B cell (primary cell): ENCODE data around the gene ZNHIT1. TPM values are rescaled to one million over a fixed set of nuclear protein-coding genes. Genes with fewer than 3 reads are reported as not detected.

Source experiments
- ATAC-seq: fragments of 200-7000 bp; cut with Tn5 transposase; one replicate; pipeline ENCODE4 v1.10.0; 2021; ENCODE audit warnings: low read depth, mild to moderate bottlenecking, moderate number of reproducible peaks, moderate library complexity
- CTCF ChIA-PET: fragments of 350-600 bp; sonication (Branson Sonifier 250); formaldehyde crosslinking; loops from one replicate; lab custom pipeline; 2021; ENCODE audit warnings: antibody characterized with exemption, inconsistent platforms; lab: Charles Lee
- POLR2A ChIA-PET: fragments of 350-600 bp; sonication (Branson Sonifier 250); formaldehyde crosslinking; loops from one replicate; lab custom pipeline; 2021; ENCODE audit warnings: antibody characterized with exemption; lab: Charles Lee
- DNase-seq: peaks from one replicate; pipeline ENCODE4 v3.0.0; 2013
- H2AFZ ChIP-seq: 2 replicates; pipeline ENCODE4 v1.6.1; 2012; ENCODE audit warnings: mild to moderate bottlenecking, low read depth, low read length; ENCODE audit not compliant: insufficient read depth, poor library complexity, severe bottlenecking
- H3K27ac ChIP-seq, 2 donors: 1 replicate in 1 of 2; 2 replicates in 1 of 2; pipeline ENCODE4 v1.5.1; 2012 to 2013; ENCODE audit warnings: low read length in 2 of 2, mild to moderate bottlenecking in 2 of 2, moderate library complexity in 1 of 2
- H3K27me3 ChIP-seq, 4 experiments: fragments of 200-600 bp in 1 of 4; sonication (generic) in 1 of 4; replicated peaks in 1 of 4; 1 replicate in 2 of 4; 2 replicates in 2 of 4; pipeline versions ENCODE4 v1.6.1 to v1.7.0; 2013 to 2016; ENCODE audit warnings: low read length in 3 of 4, mild to moderate bottlenecking in 2 of 4, mixed read lengths in 1 of 4, moderate library complexity in 1 of 4; ENCODE audit not compliant: insufficient read depth in 4 of 4, control insufficient read depth in 3 of 4; ENCODE audit errors: control extremely low read depth in 1 of 4
- H3K36me3 ChIP-seq, 2 experiments: replicated peaks in 1 of 2; 1 replicate in 1 of 2; 2 replicates in 1 of 2; pipeline versions ENCODE4 v1.6.1 to v1.7.1; 2013; ENCODE audit warnings: low read length in 1 of 2; ENCODE audit not compliant: insufficient read depth in 2 of 2, control insufficient read depth in 1 of 2; ENCODE audit errors: control extremely low read depth in 1 of 2, extremely low read depth in 1 of 2
- H3K4me1 ChIP-seq, 2 donors: fragments of 200-600 bp in 1 of 2; sonication (generic) in 1 of 2; 1 replicate in 1 of 2; 2 replicates in 1 of 2; pipeline versions ENCODE4 v1.5.1 to v1.6.1; 2013 to 2017; ENCODE audit warnings: low read length in 2 of 2; ENCODE audit not compliant: control insufficient read depth in 2 of 2, insufficient read depth in 2 of 2
- H3K4me2 ChIP-seq: replicated peaks from 2 replicates; pipeline ENCODE3; 2012; ENCODE audit warnings: mild to moderate bottlenecking, low read depth, low read length; ENCODE audit not compliant: poor library complexity, severe bottlenecking
- H3K4me3 ChIP-seq, 5 experiments: fragments of 200-600 bp in 1 of 5; sonication (generic) in 1 of 5; 1 replicate in 3 of 5; 2 replicates in 2 of 5; pipeline versions ENCODE4 v1.5.1 to v1.7.0; 2011 to 2016; ENCODE audit warnings: low read length in 4 of 5, mild to moderate bottlenecking in 4 of 5, low read depth in 2 of 5, control low read depth in 1 of 5, moderate library complexity in 1 of 5; ENCODE audit not compliant: insufficient read depth in 1 of 5; ENCODE audit errors: control extremely low read depth in 1 of 5, extremely low read depth in 1 of 5
- H3K79me2 ChIP-seq: fragments of 200-600 bp; sonication (generic); one replicate; pipeline ENCODE4 v1.6.0; 2016; ENCODE audit warnings: low read length; ENCODE audit not compliant: control insufficient read depth, insufficient read depth
- H3K9ac ChIP-seq: fragments of 200-600 bp; sonication (generic); 2 replicates; pipeline ENCODE4 v1.6.1; 2017; ENCODE audit warnings: mild to moderate bottlenecking, low read length, moderate library complexity
- H3K9me3 ChIP-seq, 3 donors: one replicate each; pipeline versions ENCODE4 v1.6.1 to v1.7.1; 2013; ENCODE audit warnings: low read length in 2 of 3; ENCODE audit not compliant: control insufficient read depth in 2 of 3, insufficient read depth in 1 of 3; ENCODE audit errors: control extremely low read depth in 1 of 3
- H4K20me1 ChIP-seq: 2 replicates; pipeline ENCODE4 v1.6.0; 2012; ENCODE audit warnings: mild to moderate bottlenecking, low read length; ENCODE audit not compliant: insufficient read depth, control insufficient read depth, poor library complexity, severe bottlenecking
- H3K27ac Mint-ChIP-seq: one replicate; pipeline ENCODE4 v1.8.0; 2021; ENCODE audit warnings: mixed read lengths
- H3K27me3 Mint-ChIP-seq: one replicate; pipeline ENCODE4 v1.8.0; 2021; ENCODE audit warnings: mixed read lengths
- H3K4me1 Mint-ChIP-seq: one replicate; pipeline ENCODE4 v1.8.0; 2021; ENCODE audit warnings: mixed read lengths
- H3K4me3 Mint-ChIP-seq: one replicate; pipeline ENCODE4 v1.8.0; 2021; ENCODE audit warnings: mixed read lengths
- H3K9me3 Mint-ChIP-seq: one replicate; pipeline ENCODE4 v1.8.0; 2022; ENCODE audit warnings: mixed read lengths; ENCODE audit not compliant: insufficient read depth
- EZH2 ChIP-seq: IDR thresholded peaks from 2 replicates; pipeline ENCODE4 v1.6.1; 2012; ENCODE audit warnings: borderline replicate concordance, low read depth, mild to moderate bottlenecking, moderate library complexity, low read length; ENCODE audit not compliant: insufficient read depth, poor library complexity, severe bottlenecking
- WGBS: methylation state at CpG from one replicate; pipeline ENCODE4 v1.1.5; 2013; ENCODE audit warnings: missing lambda C conversion rate; ENCODE audit not compliant: insufficient coverage; 5-methylcytosine and 5-hydroxymethylcytosine counted together
- intact Hi-C: fragments of 100-400 bp; cut with micrococcal nuclease; formaldehyde crosslinking; loops from one replicate; pipeline ENCODE4 v1.10.0; 2022
- polyA plus RNA-seq: library from polyadenylated mRNA; depleted of rRNA; stranded (reverse); fragments of >200 nt; gene quantifications from 2 replicates; pipeline ENCODE4 v1.2.3, GENCODE V29; 2012
- total RNA-seq, 2 donors: library from RNA; stranded (reverse); fragments of 120-200 nt in 1 of 2; gene quantifications; 1 replicate in 1 of 2; 2 replicates in 1 of 2; pipeline versions ENCODE4 v1.2.3 to v1.2.4, GENCODE V29; 2013 to 2022
- TF ChIP-seq, protein P1 (sequence below): fragments of 200-600 bp; IDR thresholded peaks from one replicate; pipeline ENCODE4 v1.8.0; 2022; ENCODE audit warnings: antibody characterized with exemption, mild to moderate bottlenecking

The ZNHIT1 gene
- total and polyA plus RNA-seq, 2 donors (not counting 1 experiment from before 2014, with no cell fraction given): 28.5 to 37.3 TPM

DNA sequence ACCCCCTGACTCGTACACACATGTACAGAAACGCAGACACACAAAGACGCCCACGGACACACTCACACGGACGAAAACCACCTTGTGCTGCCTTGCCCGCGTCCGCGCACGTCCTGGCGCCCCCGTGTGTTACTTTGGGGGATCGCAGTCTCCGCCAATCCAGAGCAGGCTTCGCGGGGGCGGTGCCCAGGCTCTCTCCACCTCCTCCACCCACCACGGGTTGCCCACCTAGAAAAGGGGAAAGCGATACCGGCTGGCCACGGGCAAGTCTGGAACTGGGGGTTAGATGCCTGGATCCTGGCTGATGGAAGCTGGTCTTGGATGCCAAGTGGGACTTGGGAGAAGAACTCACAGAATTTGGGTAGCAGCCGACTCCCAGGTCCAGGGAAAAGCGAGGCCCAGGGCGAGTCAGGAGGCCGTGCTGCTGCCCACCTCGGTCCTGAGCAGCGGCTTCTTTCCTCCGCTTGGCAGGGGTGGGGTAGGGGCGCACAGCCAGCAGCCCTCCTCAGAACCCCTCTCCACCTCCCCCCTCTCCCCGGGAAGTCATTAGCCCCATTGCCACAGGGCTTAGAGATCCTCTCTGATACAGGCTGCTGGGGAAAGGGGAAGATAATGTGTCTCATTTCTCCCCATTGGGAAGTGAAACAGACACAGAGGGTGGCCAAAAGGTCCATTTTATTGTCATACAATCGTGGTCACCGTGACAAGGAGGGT lies 48.0 kb upstream of the ZNHIT1 start:
- peak overlapping the region; percentile 60 for H3K27ac Mint-ChIP-seq
- Histone ChIP-seq H3K79me2 (no peaks in the 10 kb centered on the region), H3K36me3 (no peaks in the 10 kb centered on the region), H3K27me3 (peaks cover 0 to 99% (median 75%) of the 10 kb centered on the region in 4 experiments), H3K9ac (no peak overlapping the region), H3K27ac (no peak overlapping the region), H2AFZ (no peak overlapping the region), H3K4me3 (no peak overlapping the region), H4K20me1 (peaks cover 17% of the 10 kb centered on the region), H3K4me2 (peak overlapping the region; percentile 45), H3K4me1 (peaks cover 74 to 84% of the 10 kb centered on the region in 2 donors), H3K9me3 (peaks cover 0 to 64% (median 4%) of the 10 kb centered on the region in 3 donors)
- ChIA-PET POLR2A (no interaction called here), CTCF (interaction anchor here (2.7 kb wide), 2 partner anchors 22 to 26 kb away, joined by 12 to 23 read pairs; no protein-coding TSS in a partner anchor)
- peaks cover 80% of the 10 kb centered on the region for H3K27me3 Mint-ChIP-seq
- peak overlapping the region; percentile 49 for H3K4me3 Mint-ChIP-seq
- 3% methylated on average over 22 of the region's 33 CpGs for WGBS
- peaks cover 62% of the 10 kb centered on the region for H3K4me1 Mint-ChIP-seq
- DNase-seq (peak; percentile 83), ATAC-seq (peak; percentile 57)
- no peaks in the 10 kb centered on the region for H3K9me3 Mint-ChIP-seq
- intact Hi-C loops: loop anchor here (1.0 kb wide), 1 partner anchor 26 kb away; no protein-coding TSS in a partner anchor
- TF ChIP-seq, protein P1, sequence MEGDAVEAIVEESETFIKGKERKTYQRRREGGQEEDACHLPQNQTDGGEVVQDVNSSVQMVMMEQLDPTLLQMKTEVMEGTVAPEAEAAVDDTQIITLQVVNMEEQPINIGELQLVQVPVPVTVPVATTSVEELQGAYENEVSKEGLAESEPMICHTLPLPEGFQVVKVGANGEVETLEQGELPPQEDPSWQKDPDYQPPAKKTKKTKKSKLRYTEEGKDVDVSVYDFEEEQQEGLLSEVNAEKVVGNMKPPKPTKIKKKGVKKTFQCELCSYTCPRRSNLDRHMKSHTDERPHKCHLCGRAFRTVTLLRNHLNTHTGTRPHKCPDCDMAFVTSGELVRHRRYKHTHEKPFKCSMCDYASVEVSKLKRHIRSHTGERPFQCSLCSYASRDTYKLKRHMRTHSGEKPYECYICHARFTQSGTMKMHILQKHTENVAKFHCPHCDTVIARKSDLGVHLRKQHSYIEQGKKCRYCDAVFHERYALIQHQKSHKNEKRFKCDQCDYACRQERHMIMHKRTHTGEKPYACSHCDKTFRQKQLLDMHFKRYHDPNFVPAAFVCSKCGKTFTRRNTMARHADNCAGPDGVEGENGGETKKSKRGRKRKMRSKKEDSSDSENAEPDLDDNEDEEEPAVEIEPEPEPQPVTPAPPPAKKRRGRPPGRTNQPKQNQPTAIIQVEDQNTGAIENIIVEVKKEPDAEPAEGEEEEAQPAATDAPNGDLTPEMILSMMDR: peak; percentile 90
- TF ChIP-seq EZH2: no peak
